Endodermal cell (in vitro differentiated cells): Measurements from ENCODE around the gene IRS1. TPM values are rescaled to one million over a fixed set of nuclear protein-coding genes. Genes with fewer than 3 reads are reported as not detected.

Source experiments
- DNase-seq: peaks from one replicate; pipeline ENCODE4 v3.0.0-alpha.2; 2017
- H3K27ac ChIP-seq: 2 replicates; pipeline ENCODE4 v1.5.1; 2013; ENCODE audit warnings: mild to moderate bottlenecking, low read depth, low read length, moderate library complexity
- H3K27me3 ChIP-seq: 2 replicates; pipeline ENCODE4 v1.6.1; 2013; ENCODE audit warnings: mild to moderate bottlenecking, low read length, moderate library complexity; ENCODE audit not compliant: insufficient read depth, control insufficient read depth, poor library complexity, severe bottlenecking
- H3K36me3 ChIP-seq: 2 replicates; pipeline ENCODE4 v1.7.0; 2013; ENCODE audit warnings: mild to moderate bottlenecking, low read length, moderate library complexity; ENCODE audit not compliant: control insufficient read depth, insufficient read depth
- H3K4me1 ChIP-seq: one replicate; pipeline ENCODE4 v1.7.0; 2013; ENCODE audit warnings: low read length; ENCODE audit not compliant: control insufficient read depth, insufficient read depth
- H3K4me3 ChIP-seq: 2 replicates; pipeline ENCODE4 v1.5.1; 2013; ENCODE audit warnings: mild to moderate bottlenecking, low read length, moderate library complexity
- H3K9ac ChIP-seq: 2 replicates; pipeline ENCODE4 v1.6.1; 2013; ENCODE audit warnings: mild to moderate bottlenecking, low read length, moderate library complexity; ENCODE audit not compliant: poor library complexity, severe bottlenecking; ENCODE audit errors: extremely low read depth
- H3K9me3 ChIP-seq: 2 replicates; pipeline ENCODE4 v1.6.1; 2013; ENCODE audit warnings: mild to moderate bottlenecking, low read length, moderate library complexity; ENCODE audit not compliant: control insufficient read depth
- H3K27ac Mint-ChIP-seq: 2 replicates; pipeline ENCODE4 v1.8.0; 2020; ENCODE audit warnings: mixed read lengths
- H3K27me3 Mint-ChIP-seq: 2 replicates; pipeline ENCODE4 v1.8.0; 2021; ENCODE audit warnings: mild to moderate bottlenecking, mixed read lengths; ENCODE audit not compliant: insufficient read depth
- H3K36me3 Mint-ChIP-seq: 2 replicates; pipeline ENCODE4 v1.8.0; 2020; ENCODE audit warnings: low read depth, mixed read lengths
- H3K4me1 Mint-ChIP-seq: 2 replicates; pipeline ENCODE4 v1.8.0; 2020; ENCODE audit warnings: mixed read lengths
- H3K4me3 Mint-ChIP-seq: 2 replicates; pipeline ENCODE4 v1.8.0; 2020; ENCODE audit warnings: mild to moderate bottlenecking, moderate library complexity, mixed read lengths
- H3K9me3 Mint-ChIP-seq: 2 replicates; pipeline ENCODE4 v1.8.0; 2020; ENCODE audit warnings: mild to moderate bottlenecking, mixed read lengths
- CTCF ChIP-seq: fragments of 200-600 bp; sonication (generic); conservative IDR thresholded peaks from 2 replicates; pipeline ENCODE4 v1.5.0; 2021; ENCODE audit warnings: antibody characterized with exemption, mild to moderate bottlenecking
- WGBS, 2 experiments: methylation state at CpG; one replicate each; pipeline versions ENCODE4 v1.1.5 to v1.1.7; 2013; ENCODE audit warnings: missing lambda C conversion rate in 2 of 2, mixed read lengths in 1 of 2; ENCODE audit not compliant: insufficient coverage in 1 of 2, insufficient read length in 1 of 2; 5-methylcytosine and 5-hydroxymethylcytosine counted together
- total RNA-seq, 2 donors: library from RNA; stranded (reverse); fragmentation: NEBNext Ultra II Directional in 1 of 2; extraction: Animal tissue kit (Norgen Biotek cat#: 25700) in 1 of 2; gene quantifications; 2 replicates in 1 of 2; 3 replicates in 1 of 2; pipeline ENCODE4 v1.2.1, GENCODE V29; 2021

The IRS1 gene
- total RNA-seq, 2 donors from 2014 or later, result 16.2 to 16.6 TPM

GRCh38 chr2:226725126-226725860 lies 74.3 kb downstream of the IRS1 start:
- peaks cover 22% of the 10 kb centered on the region for H3K4me1 Mint-ChIP-seq
- Histone ChIP-seq H3K9ac (no peak overlapping the region), H3K9me3 (no peaks in the 10 kb centered on the region), H3K4me3 (no peak overlapping the region), H3K4me1 (peaks cover 5% of the 10 kb centered on the region), H3K36me3 (no peaks in the 10 kb centered on the region), H3K27me3 (no peaks in the 10 kb centered on the region), H3K27ac (peak overlapping the region; percentile 71)
- TF ChIP-seq CTCF, result no peak
- H3K9me3 Mint-ChIP-seq, result no peaks in the 10 kb centered on the region
- H3K36me3 Mint-ChIP-seq, result no peaks in the 10 kb centered on the region
- H3K4me3 Mint-ChIP-seq, result no peak overlapping the region
- DNase-seq, result no peak
- 85 to 94% methylated on average over 8 to 10 of the region's 10 CpGs for WGBS, 2 experiments
- H3K27ac Mint-ChIP-seq, result no peak overlapping the region
- H3K27me3 Mint-ChIP-seq, result peaks cover 2% of the 10 kb centered on the region

- no peaks in the 10 kb centered on the region for H3K9me3 ChIP-seq
- TF ChIP-seq CTCF, result no peak
- DNase-seq, result peak; percentile 51
- H3K27ac Mint-ChIP-seq, result no peak overlapping the region
- no peak overlapping the region for H3K9ac ChIP-seq
- peaks cover 5% of the 10 kb centered on the region for H3K4me1 ChIP-seq
- H3K4me3 ChIP-seq, result no peak overlapping the region
- no peaks in the 10 kb centered on the region for H3K27me3 ChIP-seq
- H3K27me3 Mint-ChIP-seq, result peaks cover 2% of the 10 kb centered on the region
- H3K4me3 Mint-ChIP-seq, result no peak overlapping the region
- no peaks in the 10 kb centered on the region for H3K36me3 ChIP-seq
- WGBS, 2 experiments, result 82 to 94% methylated on average over 3 to 5 of the region's 5 CpGs
- H3K36me3 Mint-ChIP-seq, result no peaks in the 10 kb centered on the region
- no peaks in the 10 kb centered on the region for H3K9me3 Mint-ChIP-seq
- H3K4me1 Mint-ChIP-seq, result peaks cover 20% of the 10 kb centered on the region
- no peak overlapping the region for H3K27ac ChIP-seq
Measured at GRCh38 chr2:226721541-226721940, 78.1 kb downstream of the IRS1 start.

- peak; percentile 82 for DNase-seq
- peaks cover 2% of the 10 kb centered on the region for H3K27me3 Mint-ChIP-seq
- Histone ChIP-seq H3K27ac (no peak overlapping the region), H3K27me3 (no peaks in the 10 kb centered on the region), H3K36me3 (no peaks in the 10 kb centered on the region), H3K9me3 (no peaks in the 10 kb centered on the region), H3K4me3 (no peak overlapping the region), H3K4me1 (peaks cover 5% of the 10 kb centered on the region), H3K9ac (no peak overlapping the region)
- H3K4me1 Mint-ChIP-seq, result peaks cover 19% of the 10 kb centered on the region
- no peak for TF ChIP-seq CTCF
- H3K27ac Mint-ChIP-seq, result no peak overlapping the region
- no peak overlapping the region for H3K4me3 Mint-ChIP-seq
- 47 to 52% methylated on average over 5 of the region's 5 CpGs for WGBS, 2 experiments
- H3K36me3 Mint-ChIP-seq, result no peaks in the 10 kb centered on the region
- H3K9me3 Mint-ChIP-seq, result no peaks in the 10 kb centered on the region
Measured at GRCh38 chr2:226720948-226721347, 78.7 kb downstream of the IRS1 start.
